Endometrial microvascular endothelial cells (primary cell): ENCODE data around the gene ZNF506. TPM values are rescaled to one million over a fixed set of nuclear protein-coding genes. Genes with fewer than 3 reads are reported as not detected.
"Not testable (repeated sequence)": the region's sequence is repeated elsewhere in the genome, so short reads cannot be mapped to it uniquely, and the experiment has no call there.

Experiments used
- in situ Hi-C: cut with HindIII; loops from 2 replicates; pipeline ENCODE4 v1.10.0; 2017; ENCODE audit warnings: low sequenced_read_pairs, low pct_unique_long_range_greater_than_20kb; ENCODE audit errors: inconsistent ontology term
- total RNA-seq: library from RNA; depleted of rRNA; stranded (reverse); fragments of >200 nt; gene quantifications from one replicate; pipeline ENCODE4 v1.2.3, GENCODE V29; 2015; ENCODE audit errors: inconsistent ontology term

The ZNF506 gene
- 3.8 TPM for total RNA-seq

- in situ Hi-C loops, result no loop called here
These were observed at the start of gene ZNF506 for GRCh38 chr19:19821366-19821951. Gene ZNF506, minus strand, starts transcription at chr19:19821750. Its CDS starts 147 bp downstream, at chr19:19821603.

GRCh38 chr19:19870086-19870485 is 48.5 kb upstream of the ZNF506 start:
- in situ Hi-C loops, result not testable (repeated sequence)

GRCh38 chr19:19866611-19867248 is 45.2 kb upstream of the ZNF506 start:
- in situ Hi-C loops, result no loop called here

- in situ Hi-C loops, result no loop called here
These were observed 44.4 kb upstream of the ZNF506 start, which contains the start of gene ZNF253 for GRCh38 chr19:19865750-19866610. Gene ZNF253, plus strand, starts transcription at chr19:19865882. Its CDS starts 115 bp downstream, at chr19:19865997.

GRCh38 chr19:19860756-19861390 is 39.3 kb upstream of the ZNF506 start:
- in situ Hi-C loops, result no loop called here

- in situ Hi-C loops, result no loop called here
These were observed 37.2 kb upstream of the ZNF506 start for GRCh38 chr19:19858751-19859150.

DNA sequence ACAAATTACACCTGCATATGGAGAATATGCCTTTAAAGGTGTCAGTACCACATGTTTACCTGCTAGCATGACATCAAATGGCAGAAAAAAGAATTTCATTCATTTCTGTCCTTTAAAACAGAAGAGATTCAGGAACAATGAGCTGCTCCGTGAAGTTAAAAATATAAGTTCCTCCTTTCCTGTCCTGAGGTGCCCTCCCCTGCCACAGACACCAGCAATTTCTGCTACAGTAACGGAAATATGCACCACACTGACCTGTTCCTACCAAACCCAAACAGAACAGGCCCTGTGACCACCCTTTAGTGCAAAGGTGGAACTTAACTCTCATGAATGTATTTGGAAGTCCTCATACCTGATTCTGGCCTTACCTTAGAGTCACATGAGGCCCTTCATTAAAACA is 30.2 kb upstream of the ZNF506 start:
- in situ Hi-C loops, result not testable (repeated sequence)

GRCh38 chr19:19849056-19849455 is 27.5 kb upstream of the ZNF506 start:
- in situ Hi-C loops, result no loop called here

DNA sequence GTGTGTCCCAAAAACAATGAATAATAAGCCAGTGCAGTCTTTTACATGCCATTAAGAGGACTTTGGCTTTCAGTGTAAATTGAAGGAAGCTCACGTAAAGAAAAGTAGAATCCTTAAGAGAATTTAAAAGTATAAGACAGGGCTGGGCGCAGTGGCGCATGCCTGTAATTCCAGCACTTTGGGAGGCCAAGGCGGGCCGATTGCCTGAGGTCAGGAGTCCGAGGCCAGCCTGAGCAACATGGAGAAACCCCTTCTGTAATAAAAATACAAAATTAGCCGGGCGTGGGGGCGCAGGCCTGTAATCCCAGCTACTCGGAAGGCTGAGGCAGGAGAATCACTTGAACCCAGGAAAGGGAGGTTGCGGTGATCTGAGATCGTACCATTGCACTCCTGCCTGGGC is 26.2 kb upstream of the ZNF506 start:
- in situ Hi-C loops, result no loop called here

DNA sequence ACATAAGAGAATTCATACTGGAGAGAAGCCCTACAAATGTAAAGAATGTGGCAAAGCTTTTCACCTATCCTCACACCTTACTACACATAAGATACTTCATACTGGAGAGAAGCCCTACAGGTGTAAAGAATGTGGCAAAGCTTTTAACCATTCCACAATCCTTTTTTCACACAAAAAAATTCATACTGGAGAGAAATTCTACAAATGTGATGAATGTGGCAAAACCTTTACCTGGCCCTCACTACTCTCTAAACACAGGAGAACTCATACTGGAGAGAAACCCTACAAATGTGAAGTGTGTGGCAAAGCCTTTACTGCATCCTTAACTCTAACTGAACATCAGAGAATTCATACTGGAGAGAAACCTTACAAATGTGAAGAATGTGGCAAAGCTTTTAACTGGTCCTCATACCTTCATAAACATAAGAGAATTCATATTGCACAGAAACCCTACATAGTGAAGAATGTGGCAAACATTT is 14.0 kb upstream of the ZNF506 start:
- in situ Hi-C loops, result no loop called here

DNA sequence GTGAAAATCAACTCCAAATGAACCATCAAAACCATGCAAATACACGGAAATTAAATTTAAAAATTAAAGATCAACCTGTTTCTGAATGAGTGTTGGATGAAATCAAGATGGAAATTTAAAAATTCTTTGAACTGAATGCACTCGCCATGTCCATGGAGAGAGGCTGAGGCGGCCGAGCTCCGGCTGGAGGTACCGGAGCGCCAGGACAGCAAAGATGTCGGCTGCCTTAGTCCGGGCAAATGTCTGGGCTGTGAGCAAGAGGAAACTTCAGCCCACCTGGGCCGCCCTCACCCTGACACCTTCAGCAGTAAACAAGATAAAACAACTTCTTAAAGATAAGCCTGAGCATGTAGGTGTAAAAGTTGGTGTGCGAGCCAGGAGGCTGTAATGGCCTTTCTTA is 5.3 kb upstream of the ZNF506 start:
- in situ Hi-C loops, result no loop called here

DNA sequence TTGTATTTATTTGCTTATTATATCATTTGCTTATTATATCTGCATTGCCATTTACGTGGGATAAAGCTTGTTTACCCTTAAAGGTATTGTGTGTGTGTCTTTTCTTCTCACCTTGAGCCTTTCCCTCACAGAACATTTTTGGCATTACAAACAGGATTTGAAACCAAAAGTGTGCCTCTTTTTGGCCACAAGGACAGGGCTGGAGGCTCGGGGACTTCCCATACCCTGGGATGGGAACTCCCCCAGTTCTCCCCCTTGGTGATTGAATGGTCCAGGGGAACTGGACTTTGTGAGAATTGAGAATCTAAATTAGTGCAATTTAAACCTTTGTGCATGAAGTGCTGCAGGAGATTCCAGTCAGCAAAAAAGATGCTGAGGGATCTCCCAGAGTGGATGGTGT is 2.4 kb upstream of the ZNF506 start:
- in situ Hi-C loops, result no loop called here

- in situ Hi-C loops, result not testable (repeated sequence)
These were observed 426 bp upstream of the ZNF506 start for GRCh38 chr19:19821976-19822375.

GRCh38 chr19:19820774-19821320 is 703 bp downstream of the ZNF506 start:
- in situ Hi-C loops, result no loop called here

GRCh38 chr19:19817357-19817756 is 4.2 kb downstream of the ZNF506 start:
- in situ Hi-C loops, result no loop called here

DNA sequence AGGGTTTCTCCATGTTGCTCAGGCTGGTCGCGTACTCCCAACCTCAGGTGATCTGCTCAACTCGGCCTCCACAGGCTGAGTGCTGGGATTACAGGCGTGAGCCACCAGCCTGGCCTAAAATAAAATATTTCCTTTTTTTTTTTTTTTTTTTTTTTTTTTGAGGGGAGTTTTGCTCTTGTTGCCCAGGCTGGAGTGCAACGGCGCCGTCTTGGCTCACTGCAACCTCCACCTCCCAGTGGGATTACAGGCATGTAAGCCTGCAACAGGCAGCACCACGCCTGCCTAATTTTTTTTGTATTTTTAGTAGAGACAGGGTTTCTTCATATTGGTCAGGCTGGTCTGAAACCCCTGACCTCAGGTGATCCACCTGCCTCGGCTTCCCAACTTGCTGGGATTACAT is 4.9 kb downstream of the ZNF506 start:
- in situ Hi-C loops, result no loop called here

GRCh38 chr19:19811999-19812398 is 9.6 kb downstream of the ZNF506 start:
- in situ Hi-C loops, result not testable (repeated sequence)

DNA sequence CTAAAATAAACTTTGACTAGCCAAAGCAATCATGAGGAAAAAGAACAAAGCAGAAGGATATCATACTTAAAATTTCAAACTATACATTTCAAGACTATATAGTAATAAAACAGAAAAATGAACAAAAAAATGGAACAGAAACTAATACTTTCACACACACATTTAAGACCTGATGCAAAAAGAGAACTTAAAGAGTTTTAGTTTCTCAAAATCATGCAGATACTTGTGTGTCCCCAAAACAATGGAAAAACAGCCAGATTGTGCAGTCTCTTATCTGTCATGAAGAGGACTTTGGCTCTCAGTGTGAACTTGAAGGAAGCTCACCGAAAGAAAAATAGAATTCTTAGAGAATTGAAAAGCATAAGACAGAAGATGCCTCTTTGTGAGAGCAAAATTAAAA is 16.1 kb downstream of the ZNF506 start:
- in situ Hi-C loops, result no loop called here

GRCh38 chr19:19788015-19788414 is 33.5 kb downstream of the ZNF506 start:
- in situ Hi-C loops, result no loop called here
